Dermis blood vessel endothelial cell (primary cell): ENCODE measurements around the gene PLEKHD1. TPM values are rescaled to one million over a fixed set of nuclear protein-coding genes. Genes with fewer than 3 reads are reported as not detected.

Experiments used
- total RNA-seq: library from RNA; depleted of rRNA; stranded (reverse); fragments of >200 nt; gene quantifications from 2 replicates; pipeline ENCODE4 v1.2.3, GENCODE V29; 2014

Gene PLEKHD1
- total RNA-seq, 1 donor from 2014 or later: not detected

Other genes with a start within 250 kb of the PLEKHD1 start
- 0.17 and 0.19 TPM in 2 replicates for gene GALNT16, start 224.6 kb upstream of the PLEKHD1 start, total RNA-seq
- 113 and 124 TPM in 2 replicates for gene ERH, start 86.4 kb upstream of the PLEKHD1 start, total RNA-seq
- gene SLC39A9, start 86.0 kb upstream of the PLEKHD1 start, total RNA-seq: 125 and 156 TPM in 2 replicates
- gene CCDC177, start 90.1 kb downstream of the PLEKHD1 start, total RNA-seq: not detected in 2 replicates
- gene SUSD6, start 126.9 kb downstream of the PLEKHD1 start, total RNA-seq: 15.5 and 19.6 TPM in 2 replicates